Measurements from ENCODE around the gene TTC34.

DNA sequence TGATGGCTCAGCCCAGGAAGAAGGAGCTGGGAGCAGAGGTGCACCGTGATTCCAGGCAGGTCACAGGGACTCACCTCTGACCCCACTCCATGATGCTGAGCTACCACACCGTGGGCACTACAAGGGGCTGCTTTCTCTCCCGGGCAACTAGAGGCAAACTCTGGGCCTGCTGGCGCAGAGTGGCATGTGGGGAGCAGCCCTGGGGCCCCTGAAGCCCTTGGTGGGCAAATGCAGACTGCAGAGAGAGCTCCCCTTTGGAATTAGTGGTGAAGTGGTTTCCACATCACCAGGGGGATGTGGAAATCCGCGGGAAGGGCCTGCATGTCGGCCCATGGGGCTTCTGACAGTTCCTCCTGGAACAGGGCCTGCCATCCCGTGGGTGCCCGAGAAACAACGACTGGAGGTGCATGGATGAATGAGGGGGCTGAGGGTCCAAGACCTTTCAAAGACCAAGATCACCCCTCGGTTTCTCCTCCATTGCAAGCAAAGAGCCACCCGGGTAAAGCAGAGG, 156.8 kb downstream of the TTC34 start:
- TF ChIP-seq, protein P1, sequence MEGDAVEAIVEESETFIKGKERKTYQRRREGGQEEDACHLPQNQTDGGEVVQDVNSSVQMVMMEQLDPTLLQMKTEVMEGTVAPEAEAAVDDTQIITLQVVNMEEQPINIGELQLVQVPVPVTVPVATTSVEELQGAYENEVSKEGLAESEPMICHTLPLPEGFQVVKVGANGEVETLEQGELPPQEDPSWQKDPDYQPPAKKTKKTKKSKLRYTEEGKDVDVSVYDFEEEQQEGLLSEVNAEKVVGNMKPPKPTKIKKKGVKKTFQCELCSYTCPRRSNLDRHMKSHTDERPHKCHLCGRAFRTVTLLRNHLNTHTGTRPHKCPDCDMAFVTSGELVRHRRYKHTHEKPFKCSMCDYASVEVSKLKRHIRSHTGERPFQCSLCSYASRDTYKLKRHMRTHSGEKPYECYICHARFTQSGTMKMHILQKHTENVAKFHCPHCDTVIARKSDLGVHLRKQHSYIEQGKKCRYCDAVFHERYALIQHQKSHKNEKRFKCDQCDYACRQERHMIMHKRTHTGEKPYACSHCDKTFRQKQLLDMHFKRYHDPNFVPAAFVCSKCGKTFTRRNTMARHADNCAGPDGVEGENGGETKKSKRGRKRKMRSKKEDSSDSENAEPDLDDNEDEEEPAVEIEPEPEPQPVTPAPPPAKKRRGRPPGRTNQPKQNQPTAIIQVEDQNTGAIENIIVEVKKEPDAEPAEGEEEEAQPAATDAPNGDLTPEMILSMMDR (IDR thresholded peaks at IDR 0.05), result no peak
- no peak for TF ChIP-seq POLR2A (IDR thresholded peaks at IDR 0.05)
